K562 (cell line): ENCODE measurements around the gene MYO3B. TPM values are rescaled to one million over a fixed set of nuclear protein-coding genes. Genes with fewer than 3 reads are reported as not detected.

Experiments
- ATF1 ChIP-seq, 2 experiments: fragments of 450-650 bp in 1 of 2; IDR thresholded peaks; 2 replicates each; pipeline ENCODE4 v1.6.1; 2016; ENCODE audit warnings: missing compliant biosample characterization in 1 of 2, missing genetic modification characterization in 1 of 2
- ATF7 ChIP-seq: fragments of 450-650 bp; IDR thresholded peaks from 2 replicates; pipeline ENCODE4 v1.7.1; 2014; ENCODE audit warnings: mild to moderate bottlenecking, moderate library complexity
- CEBPZ ChIP-seq: fragments of 150-350 bp; IDR thresholded peaks from 2 replicates; pipeline ENCODE4 v1.6.1; 2014; ENCODE audit warnings: low read depth, mild to moderate bottlenecking, low read length, borderline replicate concordance
- FIP1L1 ChIP-seq: fragments of 200-400 bp; formaldehyde crosslinking; IDR thresholded peaks from 2 replicates; pipeline ENCODE4 v1.6.1; 2018; ENCODE audit warnings: mild to moderate bottlenecking, low read depth, low read length; ENCODE audit not compliant: poor library complexity, severe bottlenecking
- FOXA1 ChIP-seq: fragments of 450-650 bp; IDR thresholded peaks from 2 replicates; pipeline ENCODE4 v1.6.1; 2016; ENCODE audit warnings: mild to moderate bottlenecking, borderline replicate concordance
- FOXA3 ChIP-seq, 2 experiments: fragments of 450-650 bp in 1 of 2; sonication (generic) in 1 of 2; formaldehyde crosslinking; IDR thresholded peaks in 1 of 2; conservative IDR thresholded peaks in 1 of 2; 2 replicates each; pipeline versions ENCODE4 v1.4.0 to v1.8.0; 2020 to 2022; ENCODE audit warnings: mild to moderate bottlenecking in 2 of 2, missing genetic modification reagents in 1 of 2
- HDAC2 ChIP-seq: fragments of 450-650 bp; IDR thresholded peaks from 2 replicates; pipeline ENCODE4 v1.6.1; 2016; ENCODE audit warnings: mild to moderate bottlenecking
- HDAC8 ChIP-seq: fragments of 450-650 bp; IDR thresholded peaks from 2 replicates; pipeline ENCODE4 v1.6.1; 2016; ENCODE audit warnings: mild to moderate bottlenecking, missing genetic modification characterization, moderate library complexity, missing compliant biosample characterization
- HNRNPLL ChIP-seq: fragments of 200-400 bp; formaldehyde crosslinking; IDR thresholded peaks from 2 replicates; pipeline ENCODE4 v1.6.1; 2017; ENCODE audit warnings: low read length, low read depth, mild to moderate bottlenecking; ENCODE audit not compliant: poor library complexity, severe bottlenecking
- MAZ ChIP-seq, 2 experiments: fragments of 450-650 bp in 1 of 2; sonication (generic) in 1 of 2; formaldehyde crosslinking; IDR thresholded peaks in 1 of 2; conservative IDR thresholded peaks in 1 of 2; 2 replicates each; pipeline versions ENCODE4 v1.4.0 to v1.5.0; 2020; ENCODE audit warnings: mild to moderate bottlenecking in 1 of 2, missing genetic modification reagents in 1 of 2
- MCM5 ChIP-seq: fragments of 450-650 bp; IDR thresholded peaks from 2 replicates; pipeline ENCODE4 v1.6.1; 2016; ENCODE audit warnings: low read depth
- PPARD ChIP-seq: fragments of 250-450 bp; sonication (Bioruptor Pico); IDR thresholded peaks from 2 replicates; pipeline ENCODE4 v1.8.0; 2022; ENCODE audit warnings: inconsistent platforms, mild to moderate bottlenecking, moderate library complexity
- PTTG1 ChIP-seq: fragments of 450-650 bp; IDR thresholded peaks from 2 replicates; pipeline ENCODE4 v1.6.1; 2016; ENCODE audit warnings: low read depth, mild to moderate bottlenecking, missing genetic modification characterization, missing compliant biosample characterization
- SMAD1 ChIP-seq: fragments of 150-350 bp; IDR thresholded peaks from 2 replicates; pipeline ENCODE4 v1.6.1; 2014; ENCODE audit warnings: low read length, low read depth; ENCODE audit not compliant: partially characterized antibody
- ZBED1 ChIP-seq: IDR thresholded peaks from 2 replicates; pipeline ENCODE4 v1.6.1; 2014
- ZBTB17 ChIP-seq: fragments of 450-650 bp; formaldehyde crosslinking; IDR thresholded peaks from 2 replicates; pipeline ENCODE4 v1.4.0; 2020; ENCODE audit warnings: mild to moderate bottlenecking
- ZBTB7A ChIP-seq: IDR thresholded peaks from 2 replicates; pipeline ENCODE4 v1.6.1; 2011; ENCODE audit warnings: low read depth, mild to moderate bottlenecking, low read length, moderate library complexity, borderline replicate concordance; ENCODE audit not compliant: control insufficient read depth
- ZNF239 ChIP-seq: fragments of 250-450 bp; sonication (Bioruptor Pico); IDR thresholded peaks from 2 replicates; pipeline ENCODE4 v1.4.0; 2020; ENCODE audit warnings: mild to moderate bottlenecking
- ZNF316 ChIP-seq: fragments of 450-650 bp; IDR thresholded peaks from 2 replicates; pipeline ENCODE4 v1.6.1; 2016
- ZNF764 ChIP-seq: fragments of 250-450 bp; sonication (Bioruptor Pico); IDR thresholded peaks from 2 replicates; pipeline ENCODE4 v1.4.0; 2020; ENCODE audit warnings: low read depth, mild to moderate bottlenecking, moderate library complexity
- polyA plus RNA-seq, 8 experiments: library from polyadenylated mRNA; depleted of rRNA in 4 of 8; stranded (reverse) in 5 of 8; unstranded in 3 of 8; fragments of >200 nt; fragmentation: Nextera tagmentation in 2 of 8; fragmentation: Illumina TruSeq in 1 of 8; extraction: Ambion mirVana in 2 of 8; extraction: Trizol in 1 of 8; gene quantifications; 2 replicates each; pipeline versions ENCODE4 v1.2.1 to v1.2.3, GENCODE V29; 2011 to 2014; ENCODE audit warnings: inconsistent platforms in 1 of 8, missing spikeins in 1 of 8
- total RNA-seq, 7 experiments: library from RNA; depleted of rRNA in 6 of 7; stranded (reverse); fragments of >200 nt in 6 of 7; fragmentation: Illumina TruSeq in 2 of 7; extraction: Trizol in 2 of 7; gene quantifications; 2 replicates each; pipeline versions ENCODE4 v1.2.1 to v1.2.3, GENCODE V29; 2011 to 2021; ENCODE audit warnings: low replicate concordance in 1 of 7
- TF ChIP-seq, protein P1 (sequence below): sonication (generic); formaldehyde crosslinking; IDR thresholded peaks from 2 replicates; pipeline ENCODE4 v1.9.0; 2022; ENCODE audit warnings: mild to moderate bottlenecking, missing genetic modification reagents
- TF ChIP-seq, protein P2 (sequence below), 2 experiments: fragments of 450-650 bp in 1 of 2; IDR thresholded peaks; 2 replicates each; pipeline ENCODE4 v1.6.1; 2011 to 2017; ENCODE audit warnings: low read depth in 2 of 2, antibody characterized with exemption in 1 of 2, borderline replicate concordance in 1 of 2, low read length in 1 of 2, mild to moderate bottlenecking in 1 of 2, mixed read lengths in 1 of 2; ENCODE audit not compliant: control insufficient read depth in 1 of 2

The MYO3B gene
- total and polyA plus RNA-seq, 9 of the 15 experiments (the other 6 are each of a cell fraction or from before 2014, with no cell fraction given), result 2.7 to 6.5 (median 3.6) TPM

DNA sequence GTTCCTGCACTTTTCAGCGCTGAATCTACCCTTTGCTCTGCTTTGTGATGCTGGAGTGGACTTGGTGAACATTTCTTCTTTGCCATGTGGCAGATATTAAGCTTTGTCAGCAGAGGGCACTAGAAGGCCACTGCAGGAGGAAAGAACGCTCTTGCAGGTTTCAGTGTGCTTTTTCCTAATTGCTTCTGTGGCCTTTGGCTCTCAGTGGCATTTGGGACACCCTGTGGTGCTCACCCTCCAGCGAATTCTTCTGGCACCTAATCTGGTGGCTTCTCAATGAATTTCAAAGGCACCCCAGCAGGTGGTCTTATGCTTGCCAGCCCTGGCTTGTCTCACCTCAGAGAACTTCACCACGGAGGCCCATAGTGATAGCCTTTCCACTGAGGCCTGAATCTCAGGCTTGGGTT is 146.7 kb downstream of the MYO3B start (continued):
- no peak for TF ChIP-seq CEBPZ
- no peak for TF ChIP-seq PTTG1 (tag)
- TF ChIP-seq ZBED1, result no peak
- TF ChIP-seq ZBTB7A, result no peak
- TF ChIP-seq, protein P1, sequence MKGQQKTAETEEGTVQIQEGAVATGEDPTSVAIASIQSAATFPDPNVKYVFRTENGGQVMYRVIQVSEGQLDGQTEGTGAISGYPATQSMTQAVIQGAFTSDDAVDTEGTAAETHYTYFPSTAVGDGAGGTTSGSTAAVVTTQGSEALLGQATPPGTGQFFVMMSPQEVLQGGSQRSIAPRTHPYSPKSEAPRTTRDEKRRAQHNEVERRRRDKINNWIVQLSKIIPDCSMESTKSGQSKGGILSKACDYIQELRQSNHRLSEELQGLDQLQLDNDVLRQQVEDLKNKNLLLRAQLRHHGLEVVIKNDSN, result no peak
- no peak for TF ChIP-seq SMAD1
- no peak for TF ChIP-seq HNRNPLL
- TF ChIP-seq HDAC2, result no peak
- TF ChIP-seq ZNF239, result no peak
- TF ChIP-seq PPARD, result no peak
- TF ChIP-seq ZNF764 (CRISPR knock-in tag), result no peak
- TF ChIP-seq ATF7, result 0 out of 2 replicates have a peak, but pooled peaks have one; percentile 12
- TF ChIP-seq FOXA1, result no peak
- TF ChIP-seq ATF1 (CRISPR knock-in tag; IDR thresholded peaks at IDR 0.05), result no peak
- no peak for TF ChIP-seq ATF1 (tag; IDR thresholded peaks at IDR 0.05)
- TF ChIP-seq, protein P2, sequence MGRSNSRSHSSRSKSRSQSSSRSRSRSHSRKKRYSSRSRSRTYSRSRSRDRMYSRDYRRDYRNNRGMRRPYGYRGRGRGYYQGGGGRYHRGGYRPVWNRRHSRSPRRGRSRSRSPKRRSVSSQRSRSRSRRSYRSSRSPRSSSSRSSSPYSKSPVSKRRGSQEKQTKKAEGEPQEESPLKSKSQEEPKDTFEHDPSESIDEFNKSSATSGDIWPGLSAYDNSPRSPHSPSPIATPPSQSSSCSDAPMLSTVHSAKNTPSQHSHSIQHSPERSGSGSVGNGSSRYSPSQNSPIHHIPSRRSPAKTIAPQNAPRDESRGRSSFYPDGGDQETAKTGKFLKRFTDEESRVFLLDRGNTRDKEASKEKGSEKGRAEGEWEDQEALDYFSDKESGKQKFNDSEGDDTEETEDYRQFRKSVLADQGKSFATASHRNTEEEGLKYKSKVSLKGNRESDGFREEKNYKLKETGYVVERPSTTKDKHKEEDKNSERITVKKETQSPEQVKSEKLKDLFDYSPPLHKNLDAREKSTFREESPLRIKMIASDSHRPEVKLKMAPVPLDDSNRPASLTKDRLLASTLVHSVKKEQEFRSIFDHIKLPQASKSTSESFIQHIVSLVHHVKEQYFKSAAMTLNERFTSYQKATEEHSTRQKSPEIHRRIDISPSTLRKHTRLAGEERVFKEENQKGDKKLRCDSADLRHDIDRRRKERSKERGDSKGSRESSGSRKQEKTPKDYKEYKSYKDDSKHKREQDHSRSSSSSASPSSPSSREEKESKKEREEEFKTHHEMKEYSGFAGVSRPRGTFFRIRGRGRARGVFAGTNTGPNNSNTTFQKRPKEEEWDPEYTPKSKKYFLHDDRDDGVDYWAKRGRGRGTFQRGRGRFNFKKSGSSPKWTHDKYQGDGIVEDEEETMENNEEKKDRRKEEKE (IDR thresholded peaks at IDR 0.05; ENCODE audit: borderline replicate concordance in 1 of 2, control insufficient read depth in 1 of 2, low read depth in 2 of 2, low read length in 1 of 2), result no peak
- TF ChIP-seq MAZ (CRISPR knock-in tag; conservative IDR thresholded peaks at IDR 0.05 in 1 of 2, IDR thresholded peaks at IDR 0.05 in 1 of 2), result peak in 1 of 2 experiments; percentile 59; a peak in 1 of 4 replicates
- peak; percentile 90 for TF ChIP-seq ZNF316
- no peak for TF ChIP-seq ZBTB17 (CRISPR knock-in tag)
- TF ChIP-seq FIP1L1, result no peak
- no peak for TF ChIP-seq MCM5
- TF ChIP-seq FOXA3 (CRISPR knock-in tag; conservative IDR thresholded peaks at IDR 0.05 in 1 of 2, IDR thresholded peaks at IDR 0.05 in 1 of 2), result no peak
- TF ChIP-seq HDAC8, result no peak
